ENCODE measurements around the gene MBNL1. TPM values are rescaled to one million over a fixed set of nuclear protein-coding genes. Genes with fewer than 3 reads are reported as not detected.

MBNL1 gene
- total RNA-seq, 4 donors from 2014 or later: 258 to 478 (median 320) TPM

DNA sequence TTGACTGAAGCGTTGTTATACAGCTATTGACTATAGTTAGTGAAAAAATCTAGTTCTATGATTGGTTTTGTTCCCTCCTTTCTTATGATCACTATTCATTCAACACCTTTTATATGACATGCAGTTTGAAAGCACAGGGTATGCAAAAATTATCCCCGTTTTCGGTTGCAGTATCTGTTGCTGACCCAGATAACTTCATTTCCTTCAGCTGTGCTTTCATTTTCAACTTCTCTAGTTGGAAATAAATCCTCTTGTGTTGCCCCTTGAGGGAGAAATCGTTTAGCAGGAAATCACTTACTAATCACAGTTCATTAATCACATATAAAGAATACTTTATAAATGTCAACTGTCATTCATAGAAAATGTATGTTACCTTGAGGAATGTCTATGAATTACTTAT lies 55.1 kb downstream of the MBNL1 start:
- TF ChIP-seq, protein P1, sequence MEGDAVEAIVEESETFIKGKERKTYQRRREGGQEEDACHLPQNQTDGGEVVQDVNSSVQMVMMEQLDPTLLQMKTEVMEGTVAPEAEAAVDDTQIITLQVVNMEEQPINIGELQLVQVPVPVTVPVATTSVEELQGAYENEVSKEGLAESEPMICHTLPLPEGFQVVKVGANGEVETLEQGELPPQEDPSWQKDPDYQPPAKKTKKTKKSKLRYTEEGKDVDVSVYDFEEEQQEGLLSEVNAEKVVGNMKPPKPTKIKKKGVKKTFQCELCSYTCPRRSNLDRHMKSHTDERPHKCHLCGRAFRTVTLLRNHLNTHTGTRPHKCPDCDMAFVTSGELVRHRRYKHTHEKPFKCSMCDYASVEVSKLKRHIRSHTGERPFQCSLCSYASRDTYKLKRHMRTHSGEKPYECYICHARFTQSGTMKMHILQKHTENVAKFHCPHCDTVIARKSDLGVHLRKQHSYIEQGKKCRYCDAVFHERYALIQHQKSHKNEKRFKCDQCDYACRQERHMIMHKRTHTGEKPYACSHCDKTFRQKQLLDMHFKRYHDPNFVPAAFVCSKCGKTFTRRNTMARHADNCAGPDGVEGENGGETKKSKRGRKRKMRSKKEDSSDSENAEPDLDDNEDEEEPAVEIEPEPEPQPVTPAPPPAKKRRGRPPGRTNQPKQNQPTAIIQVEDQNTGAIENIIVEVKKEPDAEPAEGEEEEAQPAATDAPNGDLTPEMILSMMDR (IDR thresholded peaks at IDR 0.05): no peak
- no peak for TF ChIP-seq POLR2A (IDR thresholded peaks at IDR 0.05)
- no peak for TF ChIP-seq EP300 (IDR thresholded peaks at IDR 0.05)
- TF ChIP-seq POLR2AphosphoS5 (IDR thresholded peaks at IDR 0.05): no peak
- DNase-seq (ENCODE audit: low spot score in 2 of 2): no peak
- no peak overlapping the region for H3K4me3 ChIP-seq
- H3K27ac ChIP-seq: no peak overlapping the region
- no peaks in the 10 kb centered on the region for H3K9me3 ChIP-seq
- WGBS: 49% methylated on average over 4 of the region's 4 CpGs
- peaks cover 65% of the 10 kb centered on the region for H3K4me1 ChIP-seq
- H3K27me3 ChIP-seq: no peaks in the 10 kb centered on the region
- H3K36me3 ChIP-seq: no peaks in the 10 kb centered on the region

DNA sequence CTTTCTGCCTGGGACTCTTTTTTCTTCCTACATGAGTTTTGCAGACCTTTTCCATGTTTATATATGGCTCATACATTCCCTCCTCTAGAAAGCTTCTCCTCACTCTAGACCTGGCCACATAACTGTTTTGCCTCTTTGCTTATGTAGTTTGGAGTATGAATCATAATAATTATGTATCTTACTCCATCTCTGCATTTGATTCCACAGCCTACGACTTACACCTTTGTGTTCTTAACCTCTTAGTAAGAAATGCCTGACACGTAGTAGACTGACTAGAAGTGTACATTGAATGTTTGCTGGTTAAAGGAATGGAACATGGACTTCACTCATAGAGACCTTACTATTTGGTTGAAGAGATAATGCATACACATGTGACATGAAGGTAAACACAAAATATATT lies 56.4 kb downstream of the MBNL1 start:
- peaks cover 63% of the 10 kb centered on the region for H3K4me1 ChIP-seq

DNA sequence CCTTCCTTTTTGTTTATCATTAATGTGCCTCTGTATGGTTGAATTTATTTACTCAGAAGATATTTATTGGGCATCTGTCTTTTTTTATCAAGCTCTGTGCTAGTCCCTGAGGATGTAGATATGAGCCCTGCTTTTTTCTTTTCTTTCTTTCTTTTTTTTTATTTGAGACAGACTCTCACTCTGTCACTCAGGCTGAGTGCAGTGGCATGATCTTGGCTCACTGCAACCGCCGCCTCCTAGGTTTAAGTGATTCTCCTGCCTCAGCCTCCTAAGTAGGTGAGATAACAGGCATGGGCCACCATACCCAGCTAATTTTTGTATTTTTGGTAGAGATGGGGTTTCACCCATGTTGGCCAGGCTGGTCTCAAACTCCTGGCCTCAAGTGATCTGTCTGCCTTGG lies 58.5 kb downstream of the MBNL1 start:
- no peak overlapping the region for H3K27ac ChIP-seq
- DNase-seq (ENCODE audit: low spot score in 2 of 2): no peak
- TF ChIP-seq EP300 (IDR thresholded peaks at IDR 0.05): no peak
- no peak for TF ChIP-seq POLR2AphosphoS5 (IDR thresholded peaks at IDR 0.05)
- TF ChIP-seq, protein P1 (IDR thresholded peaks at IDR 0.05): no peak
- no peak for TF ChIP-seq POLR2A (IDR thresholded peaks at IDR 0.05)

More for the DNA sequence above, 56.4 kb downstream of the MBNL1 start:
- Histone ChIP-seq H3K9me3 (no peaks in the 10 kb centered on the region), H3K27ac (no peak overlapping the region), H3K4me3 (no peak overlapping the region), H3K27me3 (no peaks in the 10 kb centered on the region), H3K36me3 (no peaks in the 10 kb centered on the region)
- 83% methylated on average over 2 of the region's 2 CpGs for WGBS
- TF ChIP-seq POLR2AphosphoS5 (IDR thresholded peaks at IDR 0.05) (no peak), EP300 (IDR thresholded peaks at IDR 0.05) (no peak)
- TF ChIP-seq, protein P1 (IDR thresholded peaks at IDR 0.05): no peak
- no peak for DNase-seq (ENCODE audit: low spot score in 2 of 2)

DNA sequence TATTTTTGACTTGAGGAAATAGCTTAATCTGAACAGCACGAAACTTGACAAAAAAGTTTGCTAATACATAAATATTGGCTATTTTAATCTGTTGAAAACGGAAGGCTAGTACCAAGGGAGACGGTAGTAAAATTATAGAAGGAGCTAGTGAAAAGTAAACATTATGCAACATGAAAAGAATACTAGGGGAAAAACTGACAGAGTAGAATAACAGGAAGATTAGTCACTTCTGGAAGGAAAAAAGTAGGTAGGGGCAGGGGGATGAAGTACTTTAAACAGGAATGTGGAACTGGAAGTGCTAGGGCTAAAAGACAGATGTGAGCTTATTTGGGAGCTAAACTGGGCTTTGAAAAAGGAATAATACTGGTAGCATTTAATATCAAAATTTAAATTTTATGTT lies 60.1 kb downstream of the MBNL1 start:
- WGBS: 36% methylated on average over 3 of the region's 3 CpGs
- no peak for DNase-seq (ENCODE audit: low spot score in 2 of 2)
- Histone ChIP-seq H3K4me3 (no peak overlapping the region), H3K27ac (peak overlapping the region; percentile 51), H3K27me3 (no peaks in the 10 kb centered on the region), H3K4me1 (peaks cover 50% of the 10 kb centered on the region), H3K9me3 (no peaks in the 10 kb centered on the region), H3K36me3 (no peaks in the 10 kb centered on the region)
- no peak for TF ChIP-seq POLR2AphosphoS5 (IDR thresholded peaks at IDR 0.05)

More for the DNA sequence above, 58.5 kb downstream of the MBNL1 start:
- 94% methylated on average over 2 of the region's 2 CpGs for WGBS
- Histone ChIP-seq H3K36me3 (no peaks in the 10 kb centered on the region), H3K27me3 (no peaks in the 10 kb centered on the region), H3K4me3 (no peak overlapping the region), H3K4me1 (peaks cover 59% of the 10 kb centered on the region), H3K9me3 (no peaks in the 10 kb centered on the region)

DNA sequence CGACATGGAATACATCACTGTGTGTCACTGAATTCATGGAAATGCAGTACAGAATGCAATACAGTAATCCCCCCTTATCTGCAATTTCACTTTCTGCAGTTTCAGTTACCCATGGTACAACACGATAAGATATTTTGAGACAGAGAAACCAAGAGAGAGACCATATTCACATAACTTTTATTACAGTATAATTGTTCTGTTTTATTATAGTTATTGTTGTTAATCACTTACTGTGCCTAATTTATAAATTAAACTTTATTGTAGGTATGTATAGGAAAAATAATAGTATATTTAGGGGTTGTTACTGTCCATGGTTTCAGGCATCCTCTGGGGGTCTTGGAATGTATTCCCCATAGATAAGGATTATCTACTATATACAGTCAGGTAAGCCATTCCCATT lies 61.8 kb downstream of the MBNL1 start:
- TF ChIP-seq, protein P1 (IDR thresholded peaks at IDR 0.05): no peak
- TF ChIP-seq EP300 (IDR thresholded peaks at IDR 0.05): no peak
- no peak for TF ChIP-seq POLR2AphosphoS5 (IDR thresholded peaks at IDR 0.05)
- TF ChIP-seq POLR2A (IDR thresholded peaks at IDR 0.05): no peak
- Histone ChIP-seq H3K4me1 (peaks cover 43% of the 10 kb centered on the region), H3K9me3 (no peaks in the 10 kb centered on the region), H3K27ac (peak overlapping the region; percentile 34), H3K36me3 (no peaks in the 10 kb centered on the region), H3K27me3 (no peaks in the 10 kb centered on the region), H3K4me3 (no peak overlapping the region)
- 81% methylated on average over 2 of the region's 2 CpGs for WGBS
- no peak for DNase-seq (ENCODE audit: low spot score in 2 of 2)

DNA sequence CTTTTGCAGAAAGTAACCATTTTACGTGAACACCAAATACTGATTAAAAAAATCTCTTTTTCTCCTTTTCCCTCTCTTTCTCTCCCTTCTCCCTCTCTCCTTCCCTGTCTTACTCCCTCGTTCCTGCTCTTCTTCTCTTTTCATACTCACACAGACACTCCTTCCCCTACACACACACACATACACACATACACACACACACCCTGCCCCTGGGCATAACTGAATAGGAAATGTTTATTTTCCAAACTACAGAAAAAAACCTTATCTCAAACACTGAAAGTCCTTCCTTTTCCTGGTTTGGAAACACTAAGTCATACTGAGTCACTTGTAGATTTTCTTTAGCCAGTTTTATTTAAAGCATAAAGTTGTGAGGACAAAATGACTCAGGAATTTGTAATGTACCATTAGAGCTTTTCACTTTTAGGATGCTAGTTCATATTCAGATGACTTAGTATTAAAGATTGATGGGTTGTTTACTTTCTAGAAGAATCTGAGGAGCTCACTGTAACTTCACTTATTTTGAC lies 62.4 kb downstream of the MBNL1 start:
- Histone ChIP-seq H3K27me3 (no peaks in the 10 kb centered on the region), H3K27ac (peak overlapping the region; percentile 34), H3K9me3 (no peaks in the 10 kb centered on the region), H3K36me3 (no peaks in the 10 kb centered on the region), H3K4me1 (peaks cover 43% of the 10 kb centered on the region), H3K4me3 (no peak overlapping the region)
- DNase-seq (ENCODE audit: low spot score in 2 of 2): no peak
- WGBS: 38% methylated on average over 2 of the region's 2 CpGs
- TF ChIP-seq POLR2AphosphoS5 (IDR thresholded peaks at IDR 0.05) (peak in 1 of 3 donors; percentile 14), POLR2A (IDR thresholded peaks at IDR 0.05) (no peak)
- TF ChIP-seq, protein P1 (IDR thresholded peaks at IDR 0.05): no peak
